ENCODE results near the gene CLIC2. TPM values are rescaled to one million over a fixed set of nuclear protein-coding genes. Genes with fewer than 3 reads are reported as not detected.

CLIC2 gene
- total RNA-seq, 1 donor from 2014 or later: 0.11 TPM

DNA sequence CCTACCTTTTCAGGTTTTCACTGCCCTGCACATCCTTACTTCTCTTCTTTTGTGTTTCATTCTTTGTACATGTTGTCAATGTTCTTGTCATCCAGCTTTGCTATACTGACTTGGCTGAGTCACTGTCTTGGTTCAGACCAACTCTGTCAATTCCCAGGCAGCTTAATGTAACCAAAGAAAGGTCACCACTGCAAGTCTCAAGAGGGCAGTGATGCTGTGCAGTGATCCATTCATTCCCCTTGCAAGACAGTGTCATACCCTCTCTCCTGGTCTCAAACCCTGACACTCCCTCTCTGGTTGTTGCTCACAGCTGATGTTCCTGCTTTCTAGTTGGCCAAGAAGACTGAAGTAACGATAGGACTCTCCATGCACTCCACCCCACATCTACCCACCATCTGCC is 87.7 kb downstream of the CLIC2 start:
- H3K27ac Mint-ChIP-seq: no peak overlapping the region
- intact Hi-C loops (cut with micrococcal nuclease): no loop called here
- H3K4me1 Mint-ChIP-seq (ENCODE audit: low read depth): peaks cover 6% of the 10 kb centered on the region

DNA sequence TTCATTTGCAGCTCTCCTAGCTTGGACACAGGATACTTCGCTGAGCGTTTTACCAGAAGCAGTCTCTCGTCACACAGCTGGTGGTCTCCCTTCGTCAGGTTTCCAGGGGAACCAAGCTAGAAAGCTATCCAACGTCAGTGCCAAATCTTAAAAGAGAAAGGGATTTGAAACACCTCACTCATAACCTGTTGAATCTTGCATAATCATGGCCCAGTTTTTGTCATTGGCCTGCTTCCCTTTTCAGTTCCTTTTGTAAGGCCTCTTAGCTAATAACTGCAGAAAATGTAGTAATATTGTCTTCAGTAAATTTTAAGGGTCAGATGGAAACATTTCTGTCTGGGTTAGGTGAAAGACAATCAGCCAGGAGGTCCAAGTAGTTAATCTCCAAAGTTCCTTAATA is 92.1 kb downstream of the CLIC2 start:
- intact Hi-C loops (cut with micrococcal nuclease): no loop called here
- no peak overlapping the region for H3K4me3 Mint-ChIP-seq (ENCODE audit: low read depth)
- H3K36me3 Mint-ChIP-seq (ENCODE audit: low read depth): peaks cover 15% of the 10 kb centered on the region
- DNase-seq (ENCODE audit: low spot score): no peak
- H3K27me3 Mint-ChIP-seq (ENCODE audit: low read depth): no peaks in the 10 kb centered on the region
- H3K27ac Mint-ChIP-seq: no peak overlapping the region
- peaks cover 2% of the 10 kb centered on the region for H3K4me1 Mint-ChIP-seq (ENCODE audit: low read depth)
- H3K9me3 Mint-ChIP-seq: no peaks in the 10 kb centered on the region

More for the DNA sequence above, 87.7 kb downstream of the CLIC2 start:
- Mint-ChIP-seq H3K36me3 (ENCODE audit: low read depth) (no peaks in the 10 kb centered on the region), H3K4me3 (ENCODE audit: low read depth) (no peak overlapping the region), H3K9me3 (no peaks in the 10 kb centered on the region), H3K27me3 (ENCODE audit: low read depth) (no peaks in the 10 kb centered on the region)
- DNase-seq (ENCODE audit: low spot score): no peak

DNA sequence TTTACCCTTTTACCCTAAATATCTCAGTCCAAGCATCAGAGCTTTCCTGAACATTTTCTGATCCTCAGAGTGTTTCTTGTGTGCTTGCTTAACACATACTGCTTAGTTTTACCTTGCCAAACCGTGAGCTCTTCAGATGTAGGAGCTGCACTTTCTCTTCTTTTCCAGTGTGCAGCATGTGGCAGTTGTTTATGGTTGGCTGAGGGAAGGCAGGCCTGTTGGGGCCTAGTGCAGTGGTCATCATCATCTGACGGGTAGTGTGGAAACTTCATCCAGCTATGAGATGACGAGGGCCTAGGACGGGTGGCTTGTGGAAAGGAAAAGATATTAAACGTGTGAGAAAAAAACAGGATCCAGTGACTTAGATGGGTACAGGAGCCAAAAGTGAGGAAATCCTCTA is 96.7 kb downstream of the CLIC2 start:
- DNase-seq (ENCODE audit: low spot score): no peak
- Mint-ChIP-seq H3K27me3 (ENCODE audit: low read depth) (no peaks in the 10 kb centered on the region), H3K9me3 (no peaks in the 10 kb centered on the region), H3K27ac (no peak overlapping the region), H3K4me1 (ENCODE audit: low read depth) (peaks cover 3% of the 10 kb centered on the region), H3K36me3 (ENCODE audit: low read depth) (peaks cover 42% of the 10 kb centered on the region), H3K4me3 (ENCODE audit: low read depth) (no peak overlapping the region)
- intact Hi-C loops (cut with micrococcal nuclease): no loop called here

DNA sequence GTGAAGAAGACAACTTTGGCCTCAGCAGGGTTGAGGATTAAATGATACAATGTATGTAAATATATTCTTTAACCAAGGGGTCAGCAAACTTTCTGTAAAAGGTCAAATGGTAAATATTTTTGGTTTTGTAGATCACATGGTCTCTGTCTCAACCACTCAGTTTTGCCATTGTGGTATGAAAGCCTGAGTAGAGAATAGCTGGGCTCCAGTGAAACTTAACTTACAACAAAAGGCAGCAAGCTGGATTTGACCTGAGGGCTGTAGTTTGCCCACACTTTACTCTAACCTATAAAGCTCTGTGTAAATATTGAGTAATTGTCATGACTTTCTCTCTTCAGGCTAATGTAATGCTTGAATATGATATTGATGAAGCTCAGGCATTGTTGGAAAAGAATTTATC is 98.5 kb downstream of the CLIC2 start:
- intact Hi-C loops (cut with micrococcal nuclease): no loop called here
- H3K27me3 Mint-ChIP-seq (ENCODE audit: low read depth): no peaks in the 10 kb centered on the region
- peaks cover 8% of the 10 kb centered on the region for H3K4me1 Mint-ChIP-seq (ENCODE audit: low read depth)
- H3K27ac Mint-ChIP-seq: no peak overlapping the region
- peaks cover 54% of the 10 kb centered on the region for H3K36me3 Mint-ChIP-seq (ENCODE audit: low read depth)
- no peaks in the 10 kb centered on the region for H3K9me3 Mint-ChIP-seq
- DNase-seq (ENCODE audit: low spot score): no peak
- H3K4me3 Mint-ChIP-seq (ENCODE audit: low read depth): no peak overlapping the region

DNA sequence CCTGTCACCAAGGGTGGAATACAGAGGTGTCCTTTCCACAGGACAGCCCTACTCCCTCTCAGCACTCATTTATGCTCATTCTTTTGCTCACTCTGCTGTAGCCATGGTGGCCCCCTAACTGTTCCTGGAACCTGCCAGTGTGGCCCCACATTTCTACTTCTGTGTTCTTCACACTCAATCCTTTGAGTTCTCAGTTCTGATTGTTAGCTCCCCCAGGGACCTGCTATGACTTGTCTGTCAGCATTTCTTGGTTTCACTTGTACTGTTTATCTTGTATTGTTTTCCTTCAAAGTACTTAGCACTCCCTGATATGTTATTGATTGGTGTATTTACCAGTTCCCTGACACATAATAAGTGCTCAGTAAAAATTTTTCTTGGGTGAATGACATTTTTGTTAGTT is 103.3 kb downstream of the CLIC2 start:
- Mint-ChIP-seq H3K36me3 (ENCODE audit: low read depth) (peaks cover 63% of the 10 kb centered on the region), H3K4me3 (ENCODE audit: low read depth) (no peak overlapping the region), H3K9me3 (no peaks in the 10 kb centered on the region), H3K27me3 (ENCODE audit: low read depth) (no peaks in the 10 kb centered on the region), H3K4me1 (ENCODE audit: low read depth) (peaks cover 10% of the 10 kb centered on the region), H3K27ac (peak overlapping the region; percentile 4)
- intact Hi-C loops (cut with micrococcal nuclease): no loop called here
- DNase-seq (ENCODE audit: low spot score): no peak

Other genes with a start within 250 kb of the CLIC2 start
- 73.7 and 76.3 TPM in 2 replicates for gene VBP1, start 118.2 kb downstream of the CLIC2 start, total RNA-seq
- gene RAB39B, start 70.1 kb downstream of the CLIC2 start, total RNA-seq: 8.3 and 9.4 TPM in 2 replicates
- not detected in 2 replicates for gene F8A2, start 47.5 kb upstream of the CLIC2 start, total RNA-seq
- 27.3 and 28.7 TPM in 2 replicates for gene F8A3, start 124.0 kb upstream of the CLIC2 start, total RNA-seq

Data from activated T-helper 2 cell treated with anti-CD3 and anti-CD28 coated beads, Interferon-gamma antibody, Interleukin-2, Interleukin-4, amounts not matched to agents 10 μg/mL and 5 μg/mL and 100 μg/mL, durations not matched to agents 14 hours and 24 hours and 36 hours (primary cell).